IPS-18c (cell line): ENCODE data around the gene KMT2B.
A peak's percentile ranks its signal among the peaks of the same experiment; 100 is the strongest.
"Not testable (repeated sequence)": the region's sequence is repeated elsewhere in the genome, so short reads cannot be mapped to it uniquely, and the experiment has no call there.

Source experiments
- H3K4me3 ChIP-seq: 2 replicates; pipeline ENCODE4 v1.7.0; 2013; ENCODE audit warnings: low read depth, mild to moderate bottlenecking, low read length, moderate library complexity; ENCODE audit not compliant: insufficient read depth
- H3K9me3 ChIP-seq: one replicate; pipeline ENCODE4 v1.6.1; 2013; ENCODE audit warnings: mild to moderate bottlenecking, low read length, moderate library complexity; ENCODE audit not compliant: control insufficient read depth, insufficient read depth

Gene KMT2B

GRCh38 chr19:35719402-35720162 is 1.8 kb downstream of the KMT2B start:
- Histone ChIP-seq H3K4me3 (peak overlapping the region; percentile 89), H3K9me3 (no peaks in the 10 kb centered on the region)

GRCh38 chr19:35720163-35720524 is 2.3 kb downstream of the KMT2B start:
- Histone ChIP-seq H3K4me3 (no peak overlapping the region), H3K9me3 (no peaks in the 10 kb centered on the region)

- Histone ChIP-seq H3K4me3 (no peak overlapping the region), H3K9me3 (no peaks in the 10 kb centered on the region)
These were observed 2.8 kb downstream of the KMT2B start for GRCh38 chr19:35720648-35721047.

GRCh38 chr19:35721374-35721773 is 3.6 kb downstream of the KMT2B start:
- Histone ChIP-seq H3K4me3 (no peak overlapping the region), H3K9me3 (no peaks in the 10 kb centered on the region)

GRCh38 chr19:35722461-35722860 is 4.7 kb downstream of the KMT2B start:
- H3K4me3 ChIP-seq = no peak overlapping the region
- H3K9me3 ChIP-seq = no peaks in the 10 kb centered on the region

GRCh38 chr19:35722897-35723296 is 5.1 kb downstream of the KMT2B start:
- H3K9me3 ChIP-seq = no peaks in the 10 kb centered on the region

GRCh38 chr19:35723671-35724070 is 5.9 kb downstream of the KMT2B start:
- Histone ChIP-seq H3K4me3 (no peak overlapping the region), H3K9me3 (no peaks in the 10 kb centered on the region)

More at GRCh38 chr19:35722897-35723296, 5.1 kb downstream of the KMT2B start:
- no peak overlapping the region for H3K4me3 ChIP-seq

GRCh38 chr19:35724132-35724531 is 6.3 kb downstream of the KMT2B start:
- not testable (repeated sequence) for H3K9me3 ChIP-seq, H3K4me3 ChIP-seq

GRCh38 chr19:35724560-35724959 is 6.8 kb downstream of the KMT2B start:
- Histone ChIP-seq H3K4me3 (no peak overlapping the region), H3K9me3 (no peaks in the 10 kb centered on the region)

- Histone ChIP-seq H3K4me3 (no peak overlapping the region), H3K9me3 (no peaks in the 10 kb centered on the region)
These were observed 7.5 kb downstream of the KMT2B start for GRCh38 chr19:35725216-35725861.

GRCh38 chr19:35727053-35727955 is 9.5 kb downstream of the KMT2B start:
- Histone ChIP-seq H3K9me3 (no peaks in the 10 kb centered on the region), H3K4me3 (no peak overlapping the region)

GRCh38 chr19:35727956-35728706 is 10.3 kb downstream of the KMT2B start:
- no peak overlapping the region for H3K4me3 ChIP-seq
- no peaks in the 10 kb centered on the region for H3K9me3 ChIP-seq

- Histone ChIP-seq H3K4me3 (no peak overlapping the region), H3K9me3 (no peaks in the 10 kb centered on the region)
These were observed 11.2 kb downstream of the KMT2B start for GRCh38 chr19:35729021-35729420.

GRCh38 chr19:35729763-35730162 is 12.0 kb downstream of the KMT2B start:
- Histone ChIP-seq H3K9me3 (no peaks in the 10 kb centered on the region), H3K4me3 (no peak overlapping the region)

GRCh38 chr19:35730326-35730725 is 12.5 kb downstream of the KMT2B start:
- Histone ChIP-seq H3K9me3 (no peaks in the 10 kb centered on the region), H3K4me3 (no peak overlapping the region)

- no peak overlapping the region for H3K4me3 ChIP-seq
- no peaks in the 10 kb centered on the region for H3K9me3 ChIP-seq
These were observed 13.6 kb downstream of the KMT2B start for GRCh38 chr19:35731353-35731752.

GRCh38 chr19:35731779-35732405 is 14.1 kb downstream of the KMT2B start:
- H3K4me3 ChIP-seq = no peak overlapping the region
- no peaks in the 10 kb centered on the region for H3K9me3 ChIP-seq
